ENCODE data around the gene DNAJA1. TPM values are rescaled to one million over a fixed set of nuclear protein-coding genes. Genes with fewer than 3 reads are reported as not detected.

Gene DNAJA1
- total RNA-seq, 1 experiment from 2014 or later = 373 TPM

Other genes starting within 250 kb of the DNAJA1 start
- not detected in 2 replicates for gene TMEM215, start 241.7 kb upstream of the DNAJA1 start, total RNA-seq (2021)
- 48.5 and 51.6 TPM in 2 replicates for gene APTX, start 23.6 kb upstream of the DNAJA1 start, total RNA-seq (2021)
- 30.6 and 31.2 TPM in 2 replicates for gene SMU1, start 51.4 kb downstream of the DNAJA1 start, total RNA-seq (2021)
- 31.0 and 32.0 TPM in 2 replicates for gene B4GALT1, start 142.1 kb downstream of the DNAJA1 start, total RNA-seq (2021)
- gene SPINK4, start 214.9 kb downstream of the DNAJA1 start, total RNA-seq (2021) = not detected in 2 replicates
- gene BAG1, start 239.4 kb downstream of the DNAJA1 start, total RNA-seq (2021) = 48.4 and 52.7 TPM in 2 replicates
- 74.4 and 74.6 TPM in 2 replicates for gene CHMP5, start 239.8 kb downstream of the DNAJA1 start, total RNA-seq (2021)

Data from A673 (cell line).